Measurements from ENCODE around the gene OR1J1.

OR1J1 gene

GRCh38 chr9:122498883-122499288 is 21.2 kb upstream of the OR1J1 start:
- Histone ChIP-seq H3K27ac (ENCODE audit: low read length, poor library complexity, severe bottlenecking) (no peak overlapping the region), H4K91ac (ENCODE audit: low read length) (no peak overlapping the region), H2BK5ac (ENCODE audit: low read depth, low read length, poor library complexity, severe bottlenecking) (no peak overlapping the region), H3K36me3 (ENCODE audit: control insufficient read depth in 1 of 2, insufficient read depth in 2 of 2, low read depth in 1 of 2, low read length in 2 of 2) (no peaks in the 10 kb centered on the region), H2BK15ac (ENCODE audit: low read depth, poor library complexity, severe bottlenecking) (no peak overlapping the region), H3K9ac (ENCODE audit: low read length) (no peak overlapping the region), H3K18ac (ENCODE audit: low read depth in 1 of 2, low read length in 2 of 2) (no peak overlapping the region), H2AFZ (ENCODE audit: low read depth, low read length) (no peak overlapping the region), H3K14ac (ENCODE audit: low read length in 2 of 2) (no peak overlapping the region), H3K4me1 (ENCODE audit: control insufficient read depth, insufficient read depth, low read depth, low read length) (no peaks in the 10 kb centered on the region), H3K27me3 (ENCODE audit: control insufficient read depth in 1 of 2, insufficient read depth in 1 of 2, low read length in 2 of 2) (peaks cover 0 to 24% of the 10 kb centered on the region in 2 experiments), H4K8ac (ENCODE audit: low read length) (no peak overlapping the region), H2AK5ac (ENCODE audit: low read length, severe bottlenecking) (no peak overlapping the region), H3K4me2 (ENCODE audit: low read length, poor library complexity, severe bottlenecking) (no peak overlapping the region), H3K4me3 (ENCODE audit: insufficient read depth in 1 of 2, low read depth in 1 of 2, low read length in 2 of 2) (no peak overlapping the region), H2BK12ac (ENCODE audit: low read length in 2 of 2) (no peak overlapping the region), H2BK120ac (ENCODE audit: low read depth, low read length) (no peak overlapping the region), H3K4ac (ENCODE audit: low read depth in 1 of 2, low read length in 2 of 2) (no peak overlapping the region), H3K9me3 (ENCODE audit: control insufficient read depth, low read length) (peaks cover 7% of the 10 kb centered on the region), H3K23ac (ENCODE audit: low read length in 2 of 2) (no peak overlapping the region), H3K79me1 (replicated peaks; ENCODE audit: low read length, poor library complexity, severe bottlenecking) (no peaks in the 10 kb centered on the region)
- WGBS = 55% methylated on average over 2 of the region's 2 CpGs
- peak; percentile 27 for DNase-seq

GRCh38 chr9:122479062-122479461 is 1.3 kb upstream of the OR1J1 start:
- no peak overlapping the region for H2AFZ ChIP-seq (ENCODE audit: low read depth, low read length)
- H3K18ac ChIP-seq (ENCODE audit: low read depth in 1 of 2, low read length in 2 of 2) = no peak overlapping the region
- no peak overlapping the region for H3K23ac ChIP-seq (ENCODE audit: low read length in 2 of 2)
- H3K4me3 ChIP-seq (ENCODE audit: insufficient read depth in 1 of 2, low read depth in 1 of 2, low read length in 2 of 2) = no peak overlapping the region
- no peak overlapping the region for H4K8ac ChIP-seq (ENCODE audit: low read length)
- no peaks in the 10 kb centered on the region for H3K79me1 ChIP-seq (replicated peaks; ENCODE audit: low read length, poor library complexity, severe bottlenecking)
- H3K4me1 ChIP-seq (ENCODE audit: control insufficient read depth, insufficient read depth, low read depth, low read length) = no peaks in the 10 kb centered on the region
- no peak for DNase-seq
- no peak overlapping the region for H3K14ac ChIP-seq (ENCODE audit: low read length in 2 of 2)
- H3K4me2 ChIP-seq (ENCODE audit: low read length, poor library complexity, severe bottlenecking) = no peak overlapping the region
- no peak overlapping the region for H3K27ac ChIP-seq (ENCODE audit: low read length, poor library complexity, severe bottlenecking)
- 83% methylated on average over 4 of the region's 5 CpGs for WGBS
- no peak overlapping the region for H2BK15ac ChIP-seq (ENCODE audit: low read depth, poor library complexity, severe bottlenecking)
- no peaks in the 10 kb centered on the region for H3K36me3 ChIP-seq (ENCODE audit: control insufficient read depth in 1 of 2, insufficient read depth in 2 of 2, low read depth in 1 of 2, low read length in 2 of 2)
- no peaks in the 10 kb centered on the region for H3K9me3 ChIP-seq (ENCODE audit: control insufficient read depth, low read length)
- H2BK120ac ChIP-seq (ENCODE audit: low read depth, low read length) = no peak overlapping the region
- no peak overlapping the region for H3K9ac ChIP-seq (ENCODE audit: low read length)
- peaks cover 0 to 15% of the 10 kb centered on the region in 2 experiments for H3K27me3 ChIP-seq (ENCODE audit: control insufficient read depth in 1 of 2, insufficient read depth in 1 of 2, low read length in 2 of 2)
- H2BK5ac ChIP-seq (ENCODE audit: low read depth, low read length, poor library complexity, severe bottlenecking) = no peak overlapping the region
- H4K91ac ChIP-seq (ENCODE audit: low read length) = no peak overlapping the region
- H2AK5ac ChIP-seq (ENCODE audit: low read length, severe bottlenecking) = no peak overlapping the region
- H3K4ac ChIP-seq (ENCODE audit: low read depth in 1 of 2, low read length in 2 of 2) = no peak overlapping the region
- H2BK12ac ChIP-seq (ENCODE audit: low read length in 2 of 2) = no peak overlapping the region

- no peaks in the 10 kb centered on the region for H3K4me1 ChIP-seq (ENCODE audit: control insufficient read depth, insufficient read depth, low read depth, low read length)
- H4K91ac ChIP-seq (ENCODE audit: low read length) = no peak overlapping the region
- no peak overlapping the region for H3K9ac ChIP-seq (ENCODE audit: low read length)
- H3K4me2 ChIP-seq (ENCODE audit: low read length, poor library complexity, severe bottlenecking) = no peak overlapping the region
- no peak overlapping the region for H3K14ac ChIP-seq (ENCODE audit: low read length in 2 of 2)
- H2AFZ ChIP-seq (ENCODE audit: low read depth, low read length) = no peak overlapping the region
- WGBS = 77% methylated on average over 3 of the region's 3 CpGs
- no peaks in the 10 kb centered on the region for H3K9me3 ChIP-seq (ENCODE audit: control insufficient read depth, low read length)
- H4K8ac ChIP-seq (ENCODE audit: low read length) = no peak overlapping the region
- H3K36me3 ChIP-seq (ENCODE audit: control insufficient read depth in 1 of 2, insufficient read depth in 2 of 2, low read depth in 1 of 2, low read length in 2 of 2) = no peaks in the 10 kb centered on the region
- H3K18ac ChIP-seq (ENCODE audit: low read depth in 1 of 2, low read length in 2 of 2) = no peak overlapping the region
- H2BK15ac ChIP-seq (ENCODE audit: low read depth, poor library complexity, severe bottlenecking) = no peak overlapping the region
- no peak overlapping the region for H3K4ac ChIP-seq (ENCODE audit: low read depth in 1 of 2, low read length in 2 of 2)
- no peak overlapping the region for H3K23ac ChIP-seq (ENCODE audit: low read length in 2 of 2)
- H3K27me3 ChIP-seq (ENCODE audit: control insufficient read depth in 1 of 2, insufficient read depth in 1 of 2, low read length in 2 of 2) = peaks cover 0 to 22% of the 10 kb centered on the region in 2 experiments
- no peak for DNase-seq
- no peaks in the 10 kb centered on the region for H3K79me1 ChIP-seq (replicated peaks; ENCODE audit: low read length, poor library complexity, severe bottlenecking)
- no peak overlapping the region for H3K27ac ChIP-seq (ENCODE audit: low read length, poor library complexity, severe bottlenecking)
- H2BK5ac ChIP-seq (ENCODE audit: low read depth, low read length, poor library complexity, severe bottlenecking) = no peak overlapping the region
- H2AK5ac ChIP-seq (ENCODE audit: low read length, severe bottlenecking) = no peak overlapping the region
- H2BK12ac ChIP-seq (ENCODE audit: low read length in 2 of 2) = no peak overlapping the region
- H2BK120ac ChIP-seq (ENCODE audit: low read depth, low read length) = no peak overlapping the region
- no peak overlapping the region for H3K4me3 ChIP-seq (ENCODE audit: insufficient read depth in 1 of 2, low read depth in 1 of 2, low read length in 2 of 2)
Measured at GRCh38 chr9:122477346-122477745, 380 bp downstream of the OR1J1 start.

- Histone ChIP-seq H3K23ac (ENCODE audit: low read length in 2 of 2) (no peak overlapping the region), H3K36me3 (ENCODE audit: control insufficient read depth in 1 of 2, insufficient read depth in 2 of 2, low read depth in 1 of 2, low read length in 2 of 2) (no peaks in the 10 kb centered on the region), H2BK120ac (ENCODE audit: low read depth, low read length) (no peak overlapping the region), H3K14ac (ENCODE audit: low read length in 2 of 2) (no peak overlapping the region), H2AK5ac (ENCODE audit: low read length, severe bottlenecking) (no peak overlapping the region), H3K18ac (ENCODE audit: low read depth in 1 of 2, low read length in 2 of 2) (no peak overlapping the region), H4K91ac (ENCODE audit: low read length) (no peak overlapping the region), H3K79me1 (replicated peaks; ENCODE audit: low read length, poor library complexity, severe bottlenecking) (no peaks in the 10 kb centered on the region), H2AFZ (ENCODE audit: low read depth, low read length) (no peak overlapping the region), H3K4me1 (ENCODE audit: control insufficient read depth, insufficient read depth, low read depth, low read length) (no peaks in the 10 kb centered on the region), H3K27me3 (ENCODE audit: control insufficient read depth in 1 of 2, insufficient read depth in 1 of 2, low read length in 2 of 2) (peaks cover 0 to 28% of the 10 kb centered on the region in 2 experiments), H4K8ac (ENCODE audit: low read length) (no peak overlapping the region), H3K4me2 (ENCODE audit: low read length, poor library complexity, severe bottlenecking) (no peak overlapping the region), H3K4ac (ENCODE audit: low read depth in 1 of 2, low read length in 2 of 2) (no peak overlapping the region), H2BK15ac (ENCODE audit: low read depth, poor library complexity, severe bottlenecking) (no peak overlapping the region), H3K9ac (ENCODE audit: low read length) (peak overlapping the region; percentile 48), H3K27ac (ENCODE audit: low read length, poor library complexity, severe bottlenecking) (no peak overlapping the region), H2BK5ac (ENCODE audit: low read depth, low read length, poor library complexity, severe bottlenecking) (no peak overlapping the region), H3K9me3 (ENCODE audit: control insufficient read depth, low read length) (no peaks in the 10 kb centered on the region), H2BK12ac (ENCODE audit: low read length in 2 of 2) (no peak overlapping the region), H3K4me3 (ENCODE audit: insufficient read depth in 1 of 2, low read depth in 1 of 2, low read length in 2 of 2) (no peak overlapping the region)
- DNase-seq = no peak
- WGBS = 72% methylated on average over 2 of the region's 2 CpGs
Measured at GRCh38 chr9:122475717-122476116, 2.0 kb downstream of the OR1J1 start.

Measured in mesenchymal stem cell (in vitro differentiated cells and primary cell).